Measurements from ENCODE around the gene KCNK1. TPM values are rescaled to one million over a fixed set of nuclear protein-coding genes. Genes with fewer than 3 reads are reported as not detected.

Gene KCNK1
- total RNA-seq, 1 donor from 2014 or later, result 0.37 TPM

- DNase-seq (ENCODE audit: low spot score), result no peak
- no peak overlapping the region for H3K4me3 Mint-ChIP-seq (ENCODE audit: unreplicated experiment)
- H3K9me3 Mint-ChIP-seq (ENCODE audit: low read depth), result no peaks in the 10 kb centered on the region
- no peak for TF ChIP-seq CTCF (IDR thresholded peaks at IDR 0.05)
- H3K36me3 Mint-ChIP-seq (ENCODE audit: low read depth), result no peaks in the 10 kb centered on the region
- no peak overlapping the region for H3K27ac Mint-ChIP-seq (ENCODE audit: unreplicated experiment)
- H3K4me1 Mint-ChIP-seq (ENCODE audit: low read depth), result no peaks in the 10 kb centered on the region
- H3K27me3 Mint-ChIP-seq (ENCODE audit: low read depth), result no peaks in the 10 kb centered on the region
These were observed 75.3 kb downstream of the KCNK1 start for GRCh38 chr1:233689017-233689747.

DNA sequence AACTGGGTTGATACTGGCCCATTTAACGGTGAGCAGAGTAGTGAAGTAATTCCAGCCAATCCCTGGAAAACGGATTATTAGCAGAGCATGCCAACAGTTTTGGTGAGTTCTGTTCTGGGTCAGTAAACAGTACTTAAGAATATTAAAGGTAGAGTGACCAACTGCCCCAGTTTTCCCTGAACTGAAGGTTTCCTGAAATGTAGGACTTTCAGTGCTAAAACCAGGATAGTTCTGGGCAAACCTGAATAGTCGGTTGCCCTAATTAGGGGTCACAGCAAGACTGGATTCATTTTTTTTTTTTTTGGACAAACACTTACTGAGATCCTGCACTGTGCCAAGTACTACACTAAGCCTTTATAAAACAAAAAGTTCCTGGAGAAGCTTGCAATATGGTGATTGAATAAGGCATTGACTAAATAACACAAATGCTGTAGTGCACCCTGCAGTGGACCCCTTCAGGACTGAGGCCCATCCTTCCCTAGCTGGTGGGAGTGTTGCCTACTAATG, 75.9 kb downstream of the KCNK1 start:
- Mint-ChIP-seq H3K4me1 (ENCODE audit: low read depth) (no peaks in the 10 kb centered on the region), H3K27ac (ENCODE audit: unreplicated experiment) (no peak overlapping the region), H3K36me3 (ENCODE audit: low read depth) (no peaks in the 10 kb centered on the region), H3K27me3 (ENCODE audit: low read depth) (no peaks in the 10 kb centered on the region), H3K4me3 (ENCODE audit: unreplicated experiment) (no peak overlapping the region), H3K9me3 (ENCODE audit: low read depth) (no peaks in the 10 kb centered on the region)
- DNase-seq (ENCODE audit: low spot score), result no peak
- TF ChIP-seq CTCF (IDR thresholded peaks at IDR 0.05), result no peak

DNA sequence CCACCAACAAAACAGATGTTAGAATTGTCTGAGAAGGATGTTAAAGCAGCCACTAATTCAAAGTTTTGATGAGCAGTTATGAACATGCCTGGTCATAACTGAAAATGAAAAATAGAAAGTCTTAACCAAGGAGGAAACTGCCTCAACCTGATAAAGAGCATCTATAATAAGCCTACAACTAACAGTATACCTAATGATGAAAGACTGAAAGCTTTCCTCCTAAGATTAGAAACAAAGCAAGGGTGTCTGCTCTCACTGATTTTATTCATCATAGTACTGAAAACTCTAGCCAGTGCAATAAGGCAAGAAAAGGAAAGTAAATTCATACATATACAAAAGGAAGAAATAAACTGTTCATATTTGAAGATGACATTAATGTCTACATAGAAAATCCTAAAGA, 82.0 kb downstream of the KCNK1 start:
- no peak overlapping the region for H3K27ac Mint-ChIP-seq (ENCODE audit: unreplicated experiment)
- DNase-seq (ENCODE audit: low spot score), result no peak
- peaks cover 8% of the 10 kb centered on the region for H3K9me3 Mint-ChIP-seq (ENCODE audit: low read depth)
- H3K27me3 Mint-ChIP-seq (ENCODE audit: low read depth), result peaks cover 2% of the 10 kb centered on the region
- H3K4me1 Mint-ChIP-seq (ENCODE audit: low read depth), result no peaks in the 10 kb centered on the region
- H3K4me3 Mint-ChIP-seq (ENCODE audit: unreplicated experiment), result no peak overlapping the region
- no peaks in the 10 kb centered on the region for H3K36me3 Mint-ChIP-seq (ENCODE audit: low read depth)
- TF ChIP-seq CTCF (IDR thresholded peaks at IDR 0.05), result no peak

- peaks cover 4% of the 10 kb centered on the region for H3K27me3 Mint-ChIP-seq (ENCODE audit: low read depth)
- no peaks in the 10 kb centered on the region for H3K4me1 Mint-ChIP-seq (ENCODE audit: low read depth)
- H3K36me3 Mint-ChIP-seq (ENCODE audit: low read depth), result no peaks in the 10 kb centered on the region
- H3K4me3 Mint-ChIP-seq (ENCODE audit: unreplicated experiment), result no peak overlapping the region
- H3K27ac Mint-ChIP-seq (ENCODE audit: unreplicated experiment), result no peak overlapping the region
- no peak for TF ChIP-seq CTCF (IDR thresholded peaks at IDR 0.05)
- H3K9me3 Mint-ChIP-seq (ENCODE audit: low read depth), result peaks cover 8% of the 10 kb centered on the region
- no peak for DNase-seq (ENCODE audit: low spot score)
These were observed 86.4 kb downstream of the KCNK1 start for GRCh38 chr1:233700338-233700737.

- H3K36me3 Mint-ChIP-seq (ENCODE audit: low read depth), result no peaks in the 10 kb centered on the region
- no peak overlapping the region for H3K4me3 Mint-ChIP-seq (ENCODE audit: unreplicated experiment)
- no peaks in the 10 kb centered on the region for H3K4me1 Mint-ChIP-seq (ENCODE audit: low read depth)
- TF ChIP-seq CTCF (IDR thresholded peaks at IDR 0.05), result no peak
- H3K27me3 Mint-ChIP-seq (ENCODE audit: low read depth), result peaks cover 4% of the 10 kb centered on the region
- no peaks in the 10 kb centered on the region for H3K9me3 Mint-ChIP-seq (ENCODE audit: low read depth)
- no peak for DNase-seq (ENCODE audit: low spot score)
- H3K27ac Mint-ChIP-seq (ENCODE audit: unreplicated experiment), result no peak overlapping the region
These were observed 90.4 kb downstream of the KCNK1 start for GRCh38 chr1:233704170-233704897.
